HUDEP-2 (cell line): ENCODE results near the gene RBCK1.
"Not testable (repeated sequence)": the region's sequence is repeated elsewhere in the genome, so short reads cannot be mapped to it uniquely, and the experiment has no call there.

Experiments
- DNase-seq, 76 experiments: peaks; one replicate each; lab custom pipeline; 2025; ENCODE audit not compliant: unreplicated experiment in 76 of 76; lab: John Stamatoyannopoulos, UW

The RBCK1 gene

GRCh38 chr20:407953-408842 lies at the start of gene RBCK1:
RBCK1 (plus strand) TSS chr20:408299; CDS start chr20:408758, 459 bp downstream.
- peak in 71 of 76 experiments; percentile 5 to 84 (median 66) for DNase-seq

DNA sequence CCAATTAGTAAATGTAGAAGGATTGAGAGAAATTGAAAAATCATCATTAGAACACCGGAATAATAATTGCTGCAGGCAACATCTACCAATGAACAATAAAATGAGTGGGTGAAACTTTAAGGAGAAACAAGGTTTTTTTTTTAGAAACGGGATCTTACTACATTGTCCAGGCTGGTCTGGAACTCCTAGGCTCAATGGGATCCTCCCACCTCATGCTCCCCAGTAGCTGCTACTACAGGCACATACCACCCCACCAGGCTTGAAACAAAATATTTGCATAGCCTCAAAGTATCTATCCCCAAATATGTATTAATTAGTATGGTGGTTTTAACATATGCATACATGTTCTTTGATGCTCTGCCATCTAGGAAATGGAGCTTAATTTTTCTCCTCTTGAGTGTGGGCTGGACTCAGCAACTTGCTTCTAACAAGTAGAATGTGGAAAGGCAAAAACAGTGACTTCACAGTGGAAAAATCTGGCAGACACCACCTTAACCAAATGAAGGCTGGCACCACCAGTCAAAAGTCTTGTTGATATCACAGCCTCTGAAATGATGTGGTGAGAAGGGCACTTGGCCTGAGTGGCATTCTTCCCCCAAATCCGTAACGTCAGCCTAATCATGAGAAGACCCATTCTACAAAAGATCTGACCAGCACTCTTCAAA lies 49.1 kb upstream of the RBCK1 start:
- DNase-seq, result no peak

- no peak for DNase-seq
Measured at GRCh38 chr20:361561-361960, 46.5 kb upstream of the RBCK1 start.

- peak in 66 of 76 experiments; percentile 19 to 83 (median 48) for DNase-seq
Measured at GRCh38 chr20:362271-363254, 45.5 kb upstream of the RBCK1 start.

GRCh38 chr20:363319-364078 lies 44.6 kb upstream of the RBCK1 start:
- peak in 1 of 76 experiments; percentile 6 for DNase-seq

DNA sequence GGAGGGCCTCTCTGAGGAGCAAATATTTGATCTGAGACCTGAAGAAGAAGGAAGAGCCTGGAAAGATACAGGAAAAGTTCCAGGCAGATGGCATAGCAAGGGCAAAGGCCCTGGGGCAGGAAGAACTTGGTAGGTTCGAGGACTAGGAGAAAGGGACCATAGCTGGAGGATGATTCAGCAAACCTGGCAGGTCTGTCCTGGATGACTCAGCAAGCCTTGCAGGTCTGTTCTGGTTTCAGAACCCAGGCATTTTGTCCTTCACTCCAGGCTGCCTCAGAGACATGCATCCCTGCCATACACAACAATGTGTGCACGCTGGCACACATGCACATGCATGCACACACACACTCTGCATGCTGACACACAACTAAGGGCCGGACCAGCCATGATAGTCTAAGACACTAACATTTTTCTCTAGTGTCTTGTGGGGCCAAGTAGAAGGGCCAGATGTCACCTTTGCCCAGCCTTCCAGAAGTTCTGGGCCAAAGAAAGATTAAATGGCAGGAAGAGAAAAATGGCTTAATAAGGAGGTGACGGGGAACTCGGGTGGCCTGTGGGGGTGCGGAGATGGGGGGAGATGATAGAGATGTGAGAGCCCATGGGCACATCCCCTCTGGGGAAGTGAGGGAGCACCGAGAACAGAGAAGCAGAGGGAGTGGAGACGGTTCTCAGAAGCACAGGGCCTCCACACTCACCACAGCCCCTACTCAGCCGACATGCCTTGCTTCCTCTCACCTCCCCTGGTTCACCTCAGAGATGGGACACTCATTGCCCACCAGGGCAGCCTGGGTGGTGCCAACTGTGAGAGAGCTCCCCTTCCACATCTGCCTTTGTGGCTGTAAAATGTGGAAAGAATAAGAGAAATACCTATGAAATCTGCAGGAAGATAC lies 42.9 kb upstream of the RBCK1 start:
- peak in 9 of 76 experiments; percentile 7 to 44 (median 19) for DNase-seq

- DNase-seq, result no peak
Measured at GRCh38 chr20:366041-366718, 41.9 kb upstream of the RBCK1 start.

- DNase-seq, result no peak
Measured at GRCh38 chr20:366719-367485, 41.2 kb upstream of the RBCK1 start.

DNA sequence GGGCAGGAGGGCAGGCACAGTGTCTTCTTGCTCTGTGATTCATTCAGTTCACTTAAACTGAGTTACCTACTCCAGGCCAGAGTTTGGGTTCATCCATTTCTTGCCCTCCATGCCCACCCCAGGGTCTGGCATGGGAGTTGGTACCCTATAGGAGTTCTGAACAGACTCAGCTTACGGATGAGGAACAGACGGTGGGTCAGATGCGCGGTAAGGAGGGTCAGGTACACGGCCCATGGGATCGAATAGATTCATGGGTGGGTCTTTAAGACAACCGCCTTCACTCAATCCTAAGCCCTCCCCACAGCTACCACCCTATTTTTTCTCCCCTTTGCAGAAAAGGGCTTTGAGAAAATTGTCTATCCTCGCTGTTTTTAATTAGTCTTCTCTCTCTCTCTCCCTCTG lies 40.6 kb upstream of the RBCK1 start:
- DNase-seq, result no peak

DNA sequence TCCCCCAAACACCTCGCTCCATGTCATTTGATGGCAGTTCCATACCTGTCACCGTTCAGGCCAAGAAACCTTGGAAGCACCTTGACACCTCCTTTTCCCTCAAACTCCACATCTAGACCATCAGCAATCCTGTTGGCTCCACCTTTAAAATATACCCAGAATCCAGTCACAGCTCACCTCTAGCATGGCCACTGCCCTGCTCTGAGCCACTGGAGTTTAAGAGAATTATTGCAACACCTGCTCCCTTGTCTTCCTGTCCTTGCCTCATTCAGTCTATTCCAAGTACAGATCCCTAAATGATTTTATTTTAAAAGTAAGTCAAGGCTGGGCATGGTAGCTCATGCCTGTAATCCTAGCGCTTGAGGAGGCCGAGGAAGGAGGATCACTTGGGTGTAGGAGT lies 39.2 kb upstream of the RBCK1 start:
- no peak for DNase-seq

DNA sequence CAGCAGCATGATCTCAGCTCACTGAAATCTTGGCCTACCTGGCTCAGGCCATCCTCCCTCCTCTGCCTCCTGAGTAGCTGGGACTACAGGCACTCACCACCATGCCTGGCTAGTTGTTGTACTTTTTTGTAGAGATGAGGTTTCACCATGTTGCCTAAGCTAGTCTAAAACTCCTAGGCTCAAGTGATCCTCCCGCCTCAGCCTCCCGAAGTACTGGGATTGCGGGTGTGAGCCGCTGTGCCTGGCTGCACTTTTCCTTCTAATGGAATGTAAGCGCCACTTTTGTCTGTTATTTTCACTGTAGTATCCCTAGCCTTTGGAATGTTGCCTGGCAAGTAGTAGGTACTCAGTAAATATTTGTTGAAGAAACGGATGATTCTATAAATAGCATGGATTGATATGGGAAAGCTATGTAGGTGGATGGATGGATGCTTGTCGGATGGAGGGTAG lies 37.9 kb upstream of the RBCK1 start:
- no peak for DNase-seq

DNA sequence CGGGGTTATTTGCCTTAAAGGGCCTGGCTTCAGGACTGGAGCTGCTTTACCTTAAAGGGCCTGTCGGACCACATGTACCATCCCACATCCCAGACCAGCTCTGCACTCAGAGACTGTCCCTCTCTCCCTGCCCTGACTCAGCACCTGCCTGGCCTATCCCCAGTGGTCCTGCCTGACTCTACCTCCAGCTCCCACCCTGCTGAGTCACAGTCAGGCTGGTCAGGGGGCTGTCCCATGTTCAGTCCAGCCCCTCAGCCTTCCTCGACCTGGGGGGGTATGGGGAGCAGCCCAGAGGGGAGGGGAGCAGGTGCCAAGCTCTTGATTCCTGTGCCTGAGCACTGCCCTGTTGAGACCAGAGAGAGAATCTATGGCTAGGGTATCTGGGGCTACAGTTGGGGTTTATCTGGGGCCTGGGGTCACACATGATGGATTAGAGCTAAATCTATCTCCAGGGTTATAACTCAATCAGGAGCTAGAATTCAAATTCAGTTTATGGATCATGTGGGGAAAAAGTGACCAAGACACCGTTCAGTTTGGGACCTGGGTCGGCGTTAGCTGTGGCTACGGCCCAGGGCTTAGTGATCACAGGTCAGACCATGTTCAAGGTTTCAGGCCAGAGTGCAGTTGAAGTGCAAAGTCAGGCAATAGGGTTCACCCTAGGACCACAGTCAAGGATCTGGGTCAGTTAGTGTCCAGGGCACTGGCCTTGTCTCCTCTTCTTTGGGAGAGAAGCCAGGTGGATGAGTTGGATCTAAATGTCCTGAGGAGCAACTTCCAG lies 36.9 kb upstream of the RBCK1 start:
- no peak for DNase-seq

- DNase-seq, result peak in 27 of 76 experiments; percentile 4 to 53 (median 20)
Measured at GRCh38 chr20:371755-372542, 36.1 kb upstream of the RBCK1 start.

- DNase-seq, result not testable (repeated sequence)
Measured at GRCh38 chr20:372543-373082, 35.5 kb upstream of the RBCK1 start.

DNA sequence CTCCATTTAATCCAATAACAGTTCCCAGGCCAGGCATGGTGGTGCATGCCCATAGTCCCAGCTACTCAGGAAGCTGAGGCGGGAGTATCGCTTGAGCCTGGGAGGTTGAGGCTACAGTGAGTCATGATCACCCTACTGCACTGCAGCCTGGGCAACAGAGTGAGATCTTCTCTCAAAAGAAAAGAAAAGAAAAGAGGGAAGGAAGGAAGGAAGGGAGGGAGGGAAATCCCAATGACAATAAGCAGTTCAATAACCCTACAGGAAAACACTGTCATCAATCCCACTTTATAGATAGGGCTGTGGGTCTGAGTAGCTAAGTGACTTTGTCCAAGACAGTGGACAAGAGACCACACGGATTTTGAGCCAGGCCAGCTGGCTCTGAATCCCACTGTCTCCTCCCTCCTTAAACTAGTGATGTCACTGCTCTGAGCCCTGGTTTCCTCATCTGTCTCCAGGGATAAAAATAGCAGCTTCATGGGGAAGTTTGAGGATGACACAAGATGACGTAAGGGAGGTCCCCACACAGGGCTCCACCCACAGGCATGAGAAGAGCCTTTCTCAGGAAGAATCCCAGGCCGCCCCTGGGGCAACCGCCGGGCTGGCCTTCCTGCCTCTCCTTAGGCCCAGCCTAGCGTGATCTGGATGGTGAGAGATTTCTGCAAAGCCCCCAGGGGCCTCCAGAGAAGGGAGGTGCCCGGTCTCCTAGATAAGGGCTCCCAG lies 34.8 kb upstream of the RBCK1 start:
- peak in 8 of 76 experiments; percentile 6 to 30 (median 18) for DNase-seq
